ENCODE measurements around the gene INHBB.

GRCh38 chr2:120374821-120375220, 28.9 kb downstream of the INHBB start:
- TF ChIP-seq EP300 (IDR thresholded peaks at IDR 0.05) (no peak), POLR2AphosphoS5 (IDR thresholded peaks at IDR 0.05) (no peak), CTCF (IDR thresholded peaks at IDR 0.05) (no peak), POLR2A (IDR thresholded peaks at IDR 0.05) (no peak)
